Measurements from ENCODE around the gene DTL.

The DTL gene

DNA sequence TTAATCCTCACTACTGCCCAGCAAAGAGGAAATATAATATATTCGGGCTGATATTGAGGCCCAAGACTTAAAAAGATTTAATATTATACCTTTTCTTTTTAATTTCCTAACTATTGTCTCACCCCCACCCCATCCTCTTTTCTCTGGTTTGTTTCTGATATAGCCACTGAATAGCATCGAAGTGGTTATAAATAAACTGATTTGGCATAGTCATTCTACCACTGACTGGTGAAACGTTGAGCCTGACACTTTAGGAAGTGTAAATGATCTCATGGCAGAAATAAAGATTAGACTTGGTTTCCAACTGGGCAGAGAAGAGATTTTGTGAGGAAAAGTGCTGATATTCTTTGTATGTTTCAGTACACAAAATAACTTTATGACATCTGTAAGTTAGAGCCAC, 39.3 kb downstream of the DTL start:
- H2BK5ac ChIP-seq (ENCODE audit: low read depth, low read length, poor library complexity, severe bottlenecking): no peak overlapping the region
- no peak overlapping the region for H3K27ac ChIP-seq (ENCODE audit: low read length, poor library complexity, severe bottlenecking)
- no peaks in the 10 kb centered on the region for H3K36me3 ChIP-seq (ENCODE audit: control insufficient read depth in 1 of 2, insufficient read depth in 2 of 2, low read depth in 1 of 2, low read length in 2 of 2)
- H3K18ac ChIP-seq (ENCODE audit: low read depth in 1 of 2, low read length in 2 of 2): no peak overlapping the region
- H3K9ac ChIP-seq (ENCODE audit: low read length): no peak overlapping the region
- no peak for DNase-seq
- no peak overlapping the region for H3K4me3 ChIP-seq (ENCODE audit: insufficient read depth in 1 of 2, low read depth in 1 of 2, low read length in 2 of 2)
- no peak overlapping the region for H2AFZ ChIP-seq (ENCODE audit: low read depth, low read length)
- no peak overlapping the region for H2BK12ac ChIP-seq (ENCODE audit: low read length in 2 of 2)
- H3K23ac ChIP-seq (ENCODE audit: low read length in 2 of 2): no peak overlapping the region
- no peaks in the 10 kb centered on the region for H3K9me3 ChIP-seq (ENCODE audit: control insufficient read depth, low read length)
- H2BK15ac ChIP-seq (ENCODE audit: low read depth, poor library complexity, severe bottlenecking): no peak overlapping the region
- WGBS: 94% methylated on average over 3 of the region's 3 CpGs
- no peak overlapping the region for H4K91ac ChIP-seq (ENCODE audit: low read length)
- H2AK5ac ChIP-seq (ENCODE audit: low read length, severe bottlenecking): no peak overlapping the region
- H4K8ac ChIP-seq (ENCODE audit: low read length): no peak overlapping the region
- no peaks in the 10 kb centered on the region for H3K4me1 ChIP-seq (ENCODE audit: control insufficient read depth, insufficient read depth, low read depth, low read length)
- no peak overlapping the region for H3K4ac ChIP-seq (ENCODE audit: low read depth in 1 of 2, low read length in 2 of 2)
- H2BK120ac ChIP-seq (ENCODE audit: low read depth, low read length): no peak overlapping the region
- H3K14ac ChIP-seq (ENCODE audit: low read length in 2 of 2): no peak overlapping the region
- H3K27me3 ChIP-seq (ENCODE audit: control insufficient read depth in 1 of 2, insufficient read depth in 1 of 2, low read length in 2 of 2): no peaks in the 10 kb centered on the region
- H3K79me1 ChIP-seq (replicated peaks; ENCODE audit: low read length, poor library complexity, severe bottlenecking): no peaks in the 10 kb centered on the region
- H3K4me2 ChIP-seq (ENCODE audit: low read length, poor library complexity, severe bottlenecking): no peak overlapping the region

DNA sequence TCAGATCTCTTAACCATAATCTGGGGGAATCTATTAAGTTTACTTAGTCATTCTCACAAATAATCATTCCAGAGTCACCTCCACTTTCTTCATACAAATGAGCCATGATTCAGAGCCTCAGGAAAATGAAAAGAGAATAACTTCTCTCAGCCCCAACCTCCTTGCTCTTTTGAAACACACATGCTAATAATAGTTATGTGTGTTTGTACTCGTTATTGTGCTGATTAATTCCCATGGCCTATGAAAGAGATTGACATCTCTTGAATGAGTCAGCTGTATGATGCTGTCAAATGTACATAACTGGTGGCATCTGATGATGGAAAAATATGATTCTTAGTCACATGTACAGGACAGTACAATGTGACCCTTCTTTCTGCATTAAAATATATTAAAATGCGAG, 41.5 kb downstream of the DTL start:
- no peaks in the 10 kb centered on the region for H3K27me3 ChIP-seq (ENCODE audit: control insufficient read depth in 1 of 2, insufficient read depth in 1 of 2, low read length in 2 of 2)
- H3K14ac ChIP-seq (ENCODE audit: low read length in 2 of 2): no peak overlapping the region
- no peak overlapping the region for H2AK5ac ChIP-seq (ENCODE audit: low read length, severe bottlenecking)
- no peak overlapping the region for H4K8ac ChIP-seq (ENCODE audit: low read length)
- no peaks in the 10 kb centered on the region for H3K4me1 ChIP-seq (ENCODE audit: control insufficient read depth, insufficient read depth, low read depth, low read length)
- DNase-seq: no peak
- peaks cover 0 to 4% of the 10 kb centered on the region in 2 experiments for H3K36me3 ChIP-seq (ENCODE audit: control insufficient read depth in 1 of 2, insufficient read depth in 2 of 2, low read depth in 1 of 2, low read length in 2 of 2)
- no peak overlapping the region for H3K4me2 ChIP-seq (ENCODE audit: low read length, poor library complexity, severe bottlenecking)
- no peak overlapping the region for H3K4me3 ChIP-seq (ENCODE audit: insufficient read depth in 1 of 2, low read depth in 1 of 2, low read length in 2 of 2)
- no peak overlapping the region for H3K23ac ChIP-seq (ENCODE audit: low read length in 2 of 2)
- H2BK12ac ChIP-seq (ENCODE audit: low read length in 2 of 2): no peak overlapping the region
- H2BK120ac ChIP-seq (ENCODE audit: low read depth, low read length): no peak overlapping the region
- no peak overlapping the region for H4K91ac ChIP-seq (ENCODE audit: low read length)
- H2AFZ ChIP-seq (ENCODE audit: low read depth, low read length): no peak overlapping the region
- no peak overlapping the region for H3K18ac ChIP-seq (ENCODE audit: low read depth in 1 of 2, low read length in 2 of 2)
- 62% methylated on average over 1 of the region's 2 CpGs for WGBS
- H3K79me1 ChIP-seq (replicated peaks; ENCODE audit: low read length, poor library complexity, severe bottlenecking): no peaks in the 10 kb centered on the region
- H3K4ac ChIP-seq (ENCODE audit: low read depth in 1 of 2, low read length in 2 of 2): no peak overlapping the region
- no peak overlapping the region for H3K27ac ChIP-seq (ENCODE audit: low read length, poor library complexity, severe bottlenecking)
- no peak overlapping the region for H3K9ac ChIP-seq (ENCODE audit: low read length)
- H2BK15ac ChIP-seq (ENCODE audit: low read depth, poor library complexity, severe bottlenecking): no peak overlapping the region
- H2BK5ac ChIP-seq (ENCODE audit: low read depth, low read length, poor library complexity, severe bottlenecking): no peak overlapping the region
- no peaks in the 10 kb centered on the region for H3K9me3 ChIP-seq (ENCODE audit: control insufficient read depth, low read length)

GRCh38 chr1:212078826-212079225, 43.3 kb downstream of the DTL start:
- Histone ChIP-seq H3K9ac (ENCODE audit: low read length) (no peak overlapping the region), H3K27ac (ENCODE audit: low read length, poor library complexity, severe bottlenecking) (no peak overlapping the region), H4K8ac (ENCODE audit: low read length) (no peak overlapping the region), H2AFZ (ENCODE audit: low read depth, low read length) (no peak overlapping the region), H2BK5ac (ENCODE audit: low read depth, low read length, poor library complexity, severe bottlenecking) (no peak overlapping the region), H3K23ac (ENCODE audit: low read length in 2 of 2) (no peak overlapping the region), H2BK15ac (ENCODE audit: low read depth, poor library complexity, severe bottlenecking) (no peak overlapping the region), H2AK5ac (ENCODE audit: low read length, severe bottlenecking) (no peak overlapping the region), H3K4me2 (ENCODE audit: low read length, poor library complexity, severe bottlenecking) (no peak overlapping the region), H2BK12ac (ENCODE audit: low read length in 2 of 2) (no peak overlapping the region), H3K18ac (ENCODE audit: low read depth in 1 of 2, low read length in 2 of 2) (no peak overlapping the region), H3K27me3 (ENCODE audit: control insufficient read depth in 1 of 2, insufficient read depth in 1 of 2, low read length in 2 of 2) (no peaks in the 10 kb centered on the region), H2BK120ac (ENCODE audit: low read depth, low read length) (no peak overlapping the region), H3K14ac (ENCODE audit: low read length in 2 of 2) (no peak overlapping the region), H3K79me1 (replicated peaks; ENCODE audit: low read length, poor library complexity, severe bottlenecking) (no peaks in the 10 kb centered on the region), H3K4me3 (ENCODE audit: insufficient read depth in 1 of 2, low read depth in 1 of 2, low read length in 2 of 2) (no peak overlapping the region), H3K9me3 (ENCODE audit: control insufficient read depth, low read length) (no peaks in the 10 kb centered on the region), H3K4ac (ENCODE audit: low read depth in 1 of 2, low read length in 2 of 2) (no peak overlapping the region), H3K36me3 (ENCODE audit: control insufficient read depth in 1 of 2, insufficient read depth in 2 of 2, low read depth in 1 of 2, low read length in 2 of 2) (peaks cover 0 to 8% of the 10 kb centered on the region in 2 experiments), H4K91ac (ENCODE audit: low read length) (no peak overlapping the region), H3K4me1 (ENCODE audit: control insufficient read depth, insufficient read depth, low read depth, low read length) (no peaks in the 10 kb centered on the region)
- WGBS: 97% methylated on average over 2 of the region's 2 CpGs
- no peak for DNase-seq

- H3K9me3 ChIP-seq (ENCODE audit: control insufficient read depth, low read length): no peaks in the 10 kb centered on the region
- H3K27me3 ChIP-seq (ENCODE audit: control insufficient read depth in 1 of 2, insufficient read depth in 1 of 2, low read length in 2 of 2): no peaks in the 10 kb centered on the region
- no peak overlapping the region for H3K23ac ChIP-seq (ENCODE audit: low read length in 2 of 2)
- H3K4me3 ChIP-seq (ENCODE audit: insufficient read depth in 1 of 2, low read depth in 1 of 2, low read length in 2 of 2): no peak overlapping the region
- no peak overlapping the region for H2BK5ac ChIP-seq (ENCODE audit: low read depth, low read length, poor library complexity, severe bottlenecking)
- H2BK15ac ChIP-seq (ENCODE audit: low read depth, poor library complexity, severe bottlenecking): no peak overlapping the region
- peaks cover 0 to 8% of the 10 kb centered on the region in 2 experiments for H3K36me3 ChIP-seq (ENCODE audit: control insufficient read depth in 1 of 2, insufficient read depth in 2 of 2, low read depth in 1 of 2, low read length in 2 of 2)
- H4K91ac ChIP-seq (ENCODE audit: low read length): no peak overlapping the region
- H4K8ac ChIP-seq (ENCODE audit: low read length): no peak overlapping the region
- H3K4ac ChIP-seq (ENCODE audit: low read depth in 1 of 2, low read length in 2 of 2): no peak overlapping the region
- no peak overlapping the region for H2BK12ac ChIP-seq (ENCODE audit: low read length in 2 of 2)
- H2AK5ac ChIP-seq (ENCODE audit: low read length, severe bottlenecking): no peak overlapping the region
- DNase-seq: no peak
- H3K4me1 ChIP-seq (ENCODE audit: control insufficient read depth, insufficient read depth, low read depth, low read length): no peaks in the 10 kb centered on the region
- H3K18ac ChIP-seq (ENCODE audit: low read depth in 1 of 2, low read length in 2 of 2): no peak overlapping the region
- no peak overlapping the region for H3K27ac ChIP-seq (ENCODE audit: low read length, poor library complexity, severe bottlenecking)
- H3K14ac ChIP-seq (ENCODE audit: low read length in 2 of 2): no peak overlapping the region
- no peak overlapping the region for H3K9ac ChIP-seq (ENCODE audit: low read length)
- H3K79me1 ChIP-seq (replicated peaks; ENCODE audit: low read length, poor library complexity, severe bottlenecking): no peaks in the 10 kb centered on the region
- H2BK120ac ChIP-seq (ENCODE audit: low read depth, low read length): no peak overlapping the region
- no peak overlapping the region for H3K4me2 ChIP-seq (ENCODE audit: low read length, poor library complexity, severe bottlenecking)
- no peak overlapping the region for H2AFZ ChIP-seq (ENCODE audit: low read depth, low read length)
- WGBS: 94% methylated on average over 1 of the region's 2 CpGs
Observed at GRCh38 chr1:212082765-212083406, 47.3 kb downstream of the DTL start.

Measured in mesenchymal stem cell (in vitro differentiated cells and primary cell).